ENCODE measurements around the gene FRS3. TPM values are rescaled to one million over a fixed set of nuclear protein-coding genes. Genes with fewer than 3 reads are reported as not detected.

Gene FRS3
- total and polyA plus RNA-seq, 9 of the 15 experiments (the other 6 are each of a cell fraction or from before 2014, with no cell fraction given), result 0.03 to 3.7 (median 1.6) TPM

DNA sequence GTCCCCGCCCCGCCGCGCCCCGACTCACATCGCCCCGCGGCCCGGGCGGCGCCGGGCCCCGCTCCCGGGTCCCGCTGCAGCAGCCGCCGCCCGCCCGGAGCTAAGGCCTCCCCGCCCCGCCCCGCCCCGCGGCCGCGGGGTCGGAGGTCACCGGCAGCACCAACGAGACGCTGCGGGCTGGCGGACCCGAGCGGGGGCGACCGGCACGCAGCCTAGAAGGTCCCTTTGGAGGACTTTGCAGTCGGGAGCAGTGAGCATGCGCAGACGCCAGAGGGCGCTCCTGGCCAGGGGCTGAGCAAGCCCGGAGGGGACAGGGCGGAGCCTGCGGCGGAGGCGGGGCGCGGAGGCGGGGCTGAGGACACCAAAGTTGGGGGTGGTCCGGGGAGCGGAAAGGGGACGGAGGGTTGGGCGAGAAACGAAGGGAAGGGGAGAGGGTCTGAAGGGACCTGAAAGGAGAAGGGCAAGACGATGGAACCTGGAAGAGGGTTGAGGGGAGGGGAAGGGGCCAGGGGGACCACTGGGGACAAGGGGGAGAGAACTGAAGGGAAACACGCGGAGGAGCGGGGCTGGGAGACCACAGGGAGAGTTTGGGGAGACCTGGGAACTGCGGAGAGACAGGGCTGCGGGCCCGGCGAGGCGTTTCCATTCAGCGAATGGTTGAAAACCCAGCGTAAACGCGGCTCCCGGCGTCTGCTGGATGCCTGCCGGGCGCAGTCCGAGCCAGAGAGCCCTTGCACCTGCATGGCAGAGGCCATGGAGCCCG is at the start of gene FRS3 (continued):
- TF ChIP-seq MCM7 (IDR thresholded peaks at IDR 0.05) (no peak), ZNF75A (CRISPR knock-in tag; IDR thresholded peaks at IDR 0.05) (no peak), PTTG1 (tag; IDR thresholded peaks at IDR 0.05; ENCODE audit: low read depth) (no peak), ZNF407 (IDR thresholded peaks at IDR 0.05; ENCODE audit: low read depth) (no peak), ZFPM2 (CRISPR knock-in tag; IDR thresholded peaks at IDR 0.05) (no peak), SMAD2 (IDR thresholded peaks at IDR 0.05; ENCODE audit: low read depth, low read length) (no peak), RFX5 (IDR thresholded peaks at IDR 0.05; ENCODE audit: low read depth, low read length) (no peak), HNRNPL (IDR thresholded peaks at IDR 0.05; ENCODE audit: low read depth, low read length) (no peak), SNIP1 (IDR thresholded peaks at IDR 0.05; ENCODE audit: low read depth) (peak; percentile 96), TCF3 (CRISPR knock-in tag; IDR thresholded peaks at IDR 0.05) (peak; percentile 54)
- TF ChIP-seq, protein P1, sequence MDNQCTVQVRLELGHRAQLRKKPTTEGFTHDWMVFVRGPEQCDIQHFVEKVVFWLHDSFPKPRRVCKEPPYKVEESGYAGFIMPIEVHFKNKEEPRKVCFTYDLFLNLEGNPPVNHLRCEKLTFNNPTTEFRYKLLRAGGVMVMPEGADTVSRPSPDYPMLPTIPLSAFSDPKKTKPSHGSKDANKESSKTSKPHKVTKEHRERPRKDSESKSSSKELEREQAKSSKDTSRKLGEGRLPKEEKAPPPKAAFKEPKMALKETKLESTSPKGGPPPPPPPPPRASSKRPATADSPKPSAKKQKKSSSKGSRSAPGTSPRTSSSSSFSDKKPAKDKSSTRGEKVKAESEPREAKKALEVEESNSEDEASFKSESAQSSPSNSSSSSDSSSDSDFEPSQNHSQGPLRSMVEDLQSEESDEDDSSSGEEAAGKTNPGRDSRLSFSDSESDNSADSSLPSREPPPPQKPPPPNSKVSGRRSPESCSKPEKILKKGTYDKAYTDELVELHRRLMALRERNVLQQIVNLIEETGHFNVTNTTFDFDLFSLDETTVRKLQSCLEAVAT (IDR thresholded peaks at IDR 0.05), result peak; percentile 63 to 76; a peak in 2 of 4 replicates

All from K562 (cell line).